Lung (tissue), 12 donors: ENCODE measurements around the gene ALS2. TPM values are rescaled to one million over a fixed set of nuclear protein-coding genes. Genes with fewer than 3 reads are reported as not detected.
"Not testable (repeated sequence)": the region's sequence is repeated elsewhere in the genome, so short reads cannot be mapped to it uniquely, and the experiment has no call there.

ENCODE experiments used
- ATAC-seq: fragments of 200-7000 bp; cut with Tn5 transposase; one replicate; pipeline ENCODE4 v1.9.1; 2020; ENCODE audit warnings: moderate number of reproducible peaks; ENCODE audit not compliant: insufficient read depth, low FRiP score
- DNase-seq, 3 donors: peaks; one replicate each; pipeline ENCODE4 v3.0.0-alpha.2; 2013 to 2017
- H3K27ac ChIP-seq, 2 donors: one replicate each; pipeline ENCODE4 v1.5.1; 2013; ENCODE audit warnings: mild to moderate bottlenecking in 2 of 2, moderate library complexity in 2 of 2, control low read depth in 1 of 2, inconsistent platforms in 1 of 2, low read depth in 1 of 2, low read length in 1 of 2
- H3K27me3 ChIP-seq, 3 donors: one replicate each; pipeline ENCODE4 v1.5.1; 2013; ENCODE audit warnings: low read length in 2 of 3; ENCODE audit not compliant: control insufficient read depth in 3 of 3, insufficient read depth in 3 of 3
- H3K36me3 ChIP-seq, 4 donors: one replicate each; pipeline ENCODE4 v1.5.1; 2013; ENCODE audit warnings: low read length in 4 of 4, mild to moderate bottlenecking in 1 of 4, moderate library complexity in 1 of 4; ENCODE audit not compliant: control insufficient read depth in 4 of 4, insufficient read depth in 4 of 4
- H3K4me1 ChIP-seq, 5 donors: one replicate each; pipeline ENCODE4 v1.5.1; 2013; ENCODE audit warnings: low read length in 5 of 5, mild to moderate bottlenecking in 2 of 5, moderate library complexity in 1 of 5; ENCODE audit not compliant: control insufficient read depth in 5 of 5, insufficient read depth in 5 of 5
- H3K4me3 ChIP-seq: one replicate; pipeline ENCODE4 v1.5.1; 2013; ENCODE audit warnings: mild to moderate bottlenecking, control low read depth, moderate library complexity
- H3K9ac ChIP-seq, 2 donors: one replicate each; pipeline ENCODE4 v1.5.1; 2013; ENCODE audit warnings: low read length in 2 of 2, control low read depth in 1 of 2; ENCODE audit not compliant: insufficient read depth in 1 of 2
- H3K9me3 ChIP-seq, 4 donors: one replicate each; pipeline ENCODE4 v1.5.1; 2013; ENCODE audit warnings: low read length in 3 of 4, mild to moderate bottlenecking in 1 of 4, moderate library complexity in 1 of 4; ENCODE audit not compliant: control insufficient read depth in 4 of 4, insufficient read depth in 3 of 4
- whole genome bisulfite sequencing, 2 donors: extraction: QIAGEN DNeasy Blood & Tissue Kit; methylation state at CpG; one replicate each; pipeline ENCODE4 v1.1.7; 2013; 5-methylcytosine and 5-hydroxymethylcytosine counted together
- polyA plus RNA-seq, 2 donors: library from polyadenylated mRNA; stranded (reverse); fragments of 200-250 nt; gene quantifications; one replicate each; pipeline ENCODE4 v1.2.1, GENCODE V29; 2013
- total RNA-seq, 2 donors: library from RNA; depleted of rRNA in 1 of 2; stranded (reverse); fragments of >200 nt in 1 of 2; gene quantifications; one replicate each; pipeline ENCODE4 v1.2.1, GENCODE V29; 2014 to 2021
- TF ChIP-seq, protein P1 (sequence below): IDR thresholded peaks from 2 replicates; pipeline ENCODE4 v1.5.1; 2012; ENCODE audit warnings: mild to moderate bottlenecking; ENCODE audit errors: control extremely low read depth, extremely low read depth
- donor health status: control.
- donor health status: control.
- donor health status: Bipolar disorder and iron deficiency.
- donor health status: healthy.
- donor health status: DM: yes; HTN: yes; CAD: no.

ALS2 gene
- total and polyA plus RNA-seq, 4 donors, result 6.1 to 34.6 (median 15.3) TPM

DNA sequence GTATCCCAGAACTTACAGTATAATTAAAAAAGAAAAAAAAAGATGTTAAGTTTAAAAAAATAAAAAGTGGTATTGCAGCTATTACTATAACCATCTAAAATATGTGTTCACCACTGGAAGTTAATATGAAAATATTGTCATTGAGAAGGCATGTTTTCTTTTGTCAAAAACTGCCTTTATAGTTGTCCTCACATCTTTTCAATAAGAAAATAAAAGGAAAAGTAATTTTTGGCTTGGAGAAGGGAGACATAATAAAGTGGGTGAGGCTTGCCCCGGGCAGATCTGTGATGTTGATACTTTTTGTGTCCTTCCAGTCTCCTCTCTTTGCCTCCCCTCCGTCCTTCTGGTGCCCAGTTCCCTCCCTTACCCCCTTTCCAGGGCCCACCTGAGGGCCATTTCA lies 107.2 kb downstream of the ALS2 start:
- TF ChIP-seq, protein P1, sequence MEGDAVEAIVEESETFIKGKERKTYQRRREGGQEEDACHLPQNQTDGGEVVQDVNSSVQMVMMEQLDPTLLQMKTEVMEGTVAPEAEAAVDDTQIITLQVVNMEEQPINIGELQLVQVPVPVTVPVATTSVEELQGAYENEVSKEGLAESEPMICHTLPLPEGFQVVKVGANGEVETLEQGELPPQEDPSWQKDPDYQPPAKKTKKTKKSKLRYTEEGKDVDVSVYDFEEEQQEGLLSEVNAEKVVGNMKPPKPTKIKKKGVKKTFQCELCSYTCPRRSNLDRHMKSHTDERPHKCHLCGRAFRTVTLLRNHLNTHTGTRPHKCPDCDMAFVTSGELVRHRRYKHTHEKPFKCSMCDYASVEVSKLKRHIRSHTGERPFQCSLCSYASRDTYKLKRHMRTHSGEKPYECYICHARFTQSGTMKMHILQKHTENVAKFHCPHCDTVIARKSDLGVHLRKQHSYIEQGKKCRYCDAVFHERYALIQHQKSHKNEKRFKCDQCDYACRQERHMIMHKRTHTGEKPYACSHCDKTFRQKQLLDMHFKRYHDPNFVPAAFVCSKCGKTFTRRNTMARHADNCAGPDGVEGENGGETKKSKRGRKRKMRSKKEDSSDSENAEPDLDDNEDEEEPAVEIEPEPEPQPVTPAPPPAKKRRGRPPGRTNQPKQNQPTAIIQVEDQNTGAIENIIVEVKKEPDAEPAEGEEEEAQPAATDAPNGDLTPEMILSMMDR, result no peak
- no peak for ATAC-seq

DNA sequence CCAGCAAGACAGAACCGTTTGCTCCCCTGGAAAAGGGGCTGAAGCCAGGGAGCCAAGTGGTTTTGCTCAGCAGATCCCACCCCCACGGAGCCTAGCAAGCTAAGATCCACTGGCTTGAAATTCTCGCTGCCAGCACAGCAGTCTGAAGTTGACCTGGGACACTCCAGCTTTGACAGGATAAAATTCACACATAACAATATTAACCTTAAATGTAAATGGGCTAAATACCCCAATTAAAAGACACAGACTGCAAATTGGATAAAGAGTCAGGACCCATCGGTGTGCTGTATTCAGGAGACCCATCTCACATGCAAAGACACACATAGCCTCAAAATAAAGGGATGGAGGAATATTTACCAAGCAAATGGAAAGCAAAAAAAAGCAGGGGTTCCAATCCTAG lies 109.5 kb downstream of the ALS2 start:
- H3K9ac ChIP-seq, DNase-seq, H3K9me3 ChIP-seq, H3K27ac ChIP-seq, H3K36me3 ChIP-seq, ATAC-seq, H3K4me1 ChIP-seq, H3K4me3 ChIP-seq, H3K27me3 ChIP-seq: not testable (repeated sequence)
- WGBS, 2 donors, result 58 to 59% methylated on average over 4 of the region's 4 CpGs

More for the DNA sequence above, 107.2 kb downstream of the ALS2 start:
- Histone ChIP-seq H3K27ac (no peak overlapping the region), H3K4me3 (no peak overlapping the region), H3K9ac (no peak overlapping the region), H3K36me3 (no peaks in the 10 kb centered on the region), H3K9me3 (peaks cover 0 to 2% (median 0%) of the 10 kb centered on the region in 4 donors), H3K27me3 (no peaks in the 10 kb centered on the region), H3K4me1 (no peaks in the 10 kb centered on the region)
- no peak for DNase-seq
- 67 to 84% methylated on average over 2 of the region's 2 CpGs for whole genome bisulfite sequencing, 2 donors

DNA sequence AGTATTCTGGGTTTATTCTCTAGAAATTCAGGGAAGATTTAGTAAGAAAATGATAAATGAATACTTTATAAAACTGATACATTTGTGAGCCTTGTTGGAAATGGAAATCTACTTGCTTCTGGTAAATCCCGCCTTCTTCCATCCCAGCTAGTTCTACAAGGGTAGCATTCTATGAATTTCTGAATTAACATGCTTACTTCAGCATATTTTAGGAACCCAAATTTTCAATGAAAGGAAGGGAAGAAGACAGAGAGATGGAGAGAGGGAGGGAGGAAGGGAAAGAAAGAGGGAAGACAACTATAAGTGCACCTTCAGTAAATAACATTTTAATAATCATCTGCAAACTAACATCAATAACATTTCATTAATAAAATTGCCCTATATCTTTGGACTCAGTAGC lies 110.9 kb downstream of the ALS2 start:
- Histone ChIP-seq H3K27me3 (no peaks in the 10 kb centered on the region), H3K9ac (no peak overlapping the region), H3K4me3 (no peak overlapping the region), H3K27ac (no peak overlapping the region), H3K9me3 (peaks cover 0 to 4% (median 0%) of the 10 kb centered on the region in 4 donors), H3K4me1 (no peaks in the 10 kb centered on the region), H3K36me3 (no peaks in the 10 kb centered on the region)
- TF ChIP-seq, protein P1, result no peak
- ATAC-seq, result no peak
- DNase-seq, result no peak
- WGBS, 2 donors, result 95 to 98% methylated on average over 1 of the region's 1 CpG

DNA sequence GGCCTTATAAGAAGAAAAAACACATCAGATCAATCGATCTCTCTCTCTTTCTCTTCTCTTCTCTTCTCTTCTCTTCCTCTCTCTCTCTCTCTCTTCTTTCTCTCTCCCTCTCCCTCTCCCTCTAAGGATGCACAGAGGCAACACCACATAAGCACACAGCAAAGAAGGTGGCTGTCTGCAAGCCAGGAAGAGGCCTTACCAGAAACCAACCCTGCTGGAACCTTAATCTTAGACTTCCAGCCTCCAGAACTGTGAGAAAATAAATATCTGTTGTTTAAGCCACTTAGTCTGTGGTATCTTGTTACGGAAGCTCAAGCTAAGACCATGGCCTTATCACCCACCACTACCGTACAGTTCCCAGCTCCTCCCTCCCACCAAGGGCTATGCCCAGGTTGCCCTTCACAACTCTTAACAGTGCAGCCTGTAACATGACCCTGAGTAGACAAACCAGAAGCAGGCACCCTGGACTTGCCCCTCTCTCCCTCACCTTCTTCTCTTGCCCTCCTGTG lies 112.3 kb downstream of the ALS2 start:
- peaks cover 0 to 4% (median 0%) of the 10 kb centered on the region in 4 donors for H3K9me3 ChIP-seq
- DNase-seq, result no peak

More for the DNA sequence above, 112.3 kb downstream of the ALS2 start:
- Histone ChIP-seq H3K27me3 (no peaks in the 10 kb centered on the region), H3K4me1 (no peaks in the 10 kb centered on the region), H3K27ac (no peak overlapping the region), H3K9ac (no peak overlapping the region), H3K36me3 (no peaks in the 10 kb centered on the region), H3K4me3 (no peak overlapping the region)
- 67 to 79% methylated on average over 3 of the region's 3 CpGs for WGBS, 2 donors
- no peak for ATAC-seq
- TF ChIP-seq, protein P1, result no peak
